Measurements from ENCODE around the gene OXCT1. TPM values are rescaled to one million over a fixed set of nuclear protein-coding genes. Genes with fewer than 3 reads are reported as not detected.

The OXCT1 gene
- total and polyA plus RNA-seq, 2 of the 13 experiments (the other 11 are each of a cell fraction or from before 2014, with no cell fraction given): 0.92 to 4.7 TPM

GRCh38 chr5:41835645-41836044, 34.6 kb downstream of the OXCT1 start:
- in situ Hi-C loops (cut with HindIII; ENCODE audit: extremely low pct_ligation_motif_present, low pct_unique_long_range_greater_than_20kb) (loop anchor here (25.0 kb wide), 2 partner anchors 123 to 573 kb away; no protein-coding TSS in a partner anchor), intact Hi-C loops (cut with micrococcal nuclease; ENCODE audit: unreplicated experiment) (no loop called here)
- FAIRE-seq (no peak), DNase-seq (ENCODE audit: low spot score) (no peak), ATAC-seq (no peak)
- ChIA-PET POLR2A (no interaction called here), CTCF (ENCODE audit: low intra/inter-chr PET ratio, low total read pairs) (no interaction called here)
- Histone ChIP-seq H3K27me3 (ENCODE audit: control insufficient read depth in 1 of 2, insufficient read depth in 2 of 2, low read length in 2 of 2) (no peaks in the 10 kb centered on the region; a peak in 1 of 5 replicates), H3K36me3 (replicated peaks in 1 of 2; ENCODE audit: control insufficient read depth in 1 of 2, insufficient read depth in 2 of 2, low read length in 2 of 2) (no peaks in the 10 kb centered on the region), H3K9me3 (ENCODE audit: low read length) (no peaks in the 10 kb centered on the region), H3K4me2 (ENCODE audit: low read depth, low read length) (no peak overlapping the region), H3K9ac (ENCODE audit: insufficient read depth, low read depth, low read length) (no peak overlapping the region), H3K27ac (ENCODE audit: extremely low read length, insufficient read depth, low read length) (no peak overlapping the region), H3K79me2 (ENCODE audit: insufficient read depth, low read length) (no peaks in the 10 kb centered on the region), H4K20me1 (ENCODE audit: insufficient read depth, low read length) (no peaks in the 10 kb centered on the region), H3K4me3 (replicated peaks in 1 of 3; ENCODE audit: insufficient read depth in 1 of 3, low read depth in 2 of 3, low read length in 3 of 3) (no peak overlapping the region), H2AFZ (ENCODE audit: low read length) (no peak overlapping the region), H3K4me1 (ENCODE audit: insufficient read depth, low read length) (no peaks in the 10 kb centered on the region)
- BruUV-seq (replicated peaks): no TSS peak
- WGBS (ENCODE audit: low lambda C conversion rate): 37% methylated on average over 2 of the region's 3 CpGs
- TF ChIP-seq POLR2A (IDR thresholded peaks at IDR 0.05; ENCODE audit: insufficient read depth in 1 of 2, low read depth in 2 of 2, low read length in 2 of 2) (no peak), ZNF501 (CRISPR knock-in tag; IDR thresholded peaks at IDR 0.05) (no peak), ZFP62 (CRISPR knock-in tag; IDR thresholded peaks at IDR 0.05) (no peak), ZNF550 (CRISPR knock-in tag; IDR thresholded peaks at IDR 0.05; ENCODE audit: borderline replicate concordance) (no peak), ELF1 (CRISPR knock-in tag; IDR thresholded peaks at IDR 0.05) (no peak), ZKSCAN8 (CRISPR knock-in tag; IDR thresholded peaks at IDR 0.05; ENCODE audit: borderline replicate concordance) (no peak), BHLHE40 (IDR thresholded peaks at IDR 0.05; ENCODE audit: low read length) (peak; percentile 52; the same call in 1 of the 2 replicates)

- no peak for FAIRE-seq
- POLR2A ChIA-PET: no interaction called here
- intact Hi-C loops (cut with micrococcal nuclease; ENCODE audit: unreplicated experiment): no loop called here
Measured at GRCh38 chr5:41834506-41834905, 35.7 kb downstream of the OXCT1 start.

More at GRCh38 chr5:41834506-41834905, 35.7 kb downstream of the OXCT1 start:
- WGBS (ENCODE audit: low lambda C conversion rate): 50% methylated on average over 1 of the region's 1 CpG
- H3K79me2 ChIP-seq (ENCODE audit: insufficient read depth, low read length): no peaks in the 10 kb centered on the region
- no peak overlapping the region for H3K27ac ChIP-seq (ENCODE audit: extremely low read length, insufficient read depth, low read length)
- no peak overlapping the region for H2AFZ ChIP-seq (ENCODE audit: low read length)
- CTCF ChIA-PET (ENCODE audit: low intra/inter-chr PET ratio, low total read pairs): no interaction called here
- no peaks in the 10 kb centered on the region for H3K9me3 ChIP-seq (ENCODE audit: low read length)
- H3K4me1 ChIP-seq (ENCODE audit: insufficient read depth, low read length): no peaks in the 10 kb centered on the region
- H3K4me2 ChIP-seq (ENCODE audit: low read depth, low read length): no peak overlapping the region
- in situ Hi-C loops (cut with HindIII; ENCODE audit: extremely low pct_ligation_motif_present, low pct_unique_long_range_greater_than_20kb): loop anchor here (25.0 kb wide), 2 partner anchors 122 to 572 kb away; no protein-coding TSS in a partner anchor
- no peak for DNase-seq (ENCODE audit: low spot score)
- no peak for ATAC-seq
- H4K20me1 ChIP-seq (ENCODE audit: insufficient read depth, low read length): no peaks in the 10 kb centered on the region
- BruUV-seq (replicated peaks): no TSS peak
- H3K36me3 ChIP-seq (replicated peaks in 1 of 2; ENCODE audit: control insufficient read depth in 1 of 2, insufficient read depth in 2 of 2, low read length in 2 of 2): no peaks in the 10 kb centered on the region
- TF ChIP-seq HOMEZ (CRISPR knock-in tag; IDR thresholded peaks at IDR 0.05; ENCODE audit: low read depth): no peak
- TF ChIP-seq ZBTB3 (CRISPR knock-in tag; IDR thresholded peaks at IDR 0.05; ENCODE audit: borderline replicate concordance, low read depth): no peak
- no peak for TF ChIP-seq REST (IDR thresholded peaks at IDR 0.05; ENCODE audit: borderline replicate concordance in 1 of 2, low read depth in 1 of 2, low read length in 2 of 2)
- TF ChIP-seq ZFX (CRISPR knock-in tag; IDR thresholded peaks at IDR 0.05; ENCODE audit: low read depth): no peak
- TF ChIP-seq HBP1 (CRISPR knock-in tag; IDR thresholded peaks at IDR 0.05; ENCODE audit: low read depth): no peak
- no peak for TF ChIP-seq GATAD1 (CRISPR knock-in tag; IDR thresholded peaks at IDR 0.05)
- TF ChIP-seq ZNF619 (CRISPR knock-in tag; IDR thresholded peaks at IDR 0.05): no peak
- no peaks in the 10 kb centered on the region; a peak in 1 of 5 replicates for H3K27me3 ChIP-seq (ENCODE audit: control insufficient read depth in 1 of 2, insufficient read depth in 2 of 2, low read length in 2 of 2)
- H3K4me3 ChIP-seq (replicated peaks in 1 of 3; ENCODE audit: insufficient read depth in 1 of 3, low read depth in 2 of 3, low read length in 3 of 3): no peak overlapping the region
- no peak overlapping the region for H3K9ac ChIP-seq (ENCODE audit: insufficient read depth, low read depth, low read length)
